GM23338 (cell line): ENCODE data around the gene ADA. TPM values are rescaled to one million over a fixed set of nuclear protein-coding genes. Genes with fewer than 3 reads are reported as not detected.

Experiments used
- ATAC-seq: fragments of 200-7000 bp; cut with Tn5 transposase; 3 replicates; pipeline ENCODE4 v1.9.1; 2020
- DNase-seq: peaks from one replicate; pipeline ENCODE4 v3.0.0-alpha.2; 2015; ENCODE audit warnings: low spot score
- H2AFZ ChIP-seq: fragments of 200-600 bp; sonication (generic); 2 replicates; pipeline ENCODE4 v1.8.0; 2016; ENCODE audit warnings: antibody characterized with exemption, mild to moderate bottlenecking, moderate library complexity
- H3F3A ChIP-seq: fragments of 200-600 bp; sonication (generic); replicated peaks from 2 replicates; pipeline ENCODE4 v1.8.0; 2017; ENCODE audit warnings: antibody characterized with exemption, mixed run types, low read depth
- H3K27ac ChIP-seq: fragments of 200-600 bp; sonication (generic); 2 replicates; pipeline ENCODE4 v1.6.1; 2016; ENCODE audit warnings: low read depth
- H3K27me3 ChIP-seq: fragments of 200-600 bp; sonication (generic); 2 replicates; pipeline ENCODE4 v1.8.0; 2016; ENCODE audit warnings: mild to moderate bottlenecking, mixed run types, moderate library complexity; ENCODE audit not compliant: insufficient read depth
- H3K36me3 ChIP-seq: fragments of 200-600 bp; sonication (generic); 2 replicates; pipeline ENCODE4 v1.8.0; 2016; ENCODE audit warnings: mild to moderate bottlenecking; ENCODE audit not compliant: insufficient read depth
- H3K4me1 ChIP-seq: fragments of 200-600 bp; sonication (generic); 2 replicates; pipeline ENCODE4 v1.8.0; 2016; ENCODE audit warnings: mild to moderate bottlenecking, moderate library complexity; ENCODE audit not compliant: insufficient read depth
- H3K4me2 ChIP-seq: fragments of 200-600 bp; sonication (generic); 2 replicates; pipeline ENCODE4 v1.7.1; 2017; ENCODE audit warnings: mixed run types
- H3K4me3 ChIP-seq: fragments of 200-600 bp; sonication (generic); 2 replicates; pipeline ENCODE4 v1.6.1; 2016; ENCODE audit warnings: mixed run types
- H3K79me2 ChIP-seq: fragments of 200-600 bp; sonication (generic); replicated peaks from 2 replicates; pipeline ENCODE4 v1.8.0; 2017; ENCODE audit warnings: mild to moderate bottlenecking; ENCODE audit not compliant: insufficient read depth
- H3K9me2 ChIP-seq: fragments of 200-600 bp; sonication (generic); 2 replicates; pipeline ENCODE4 v1.8.0; 2017; ENCODE audit not compliant: insufficient read depth
- H4K20me1 ChIP-seq: fragments of 200-600 bp; sonication (generic); replicated peaks from 2 replicates; pipeline ENCODE4 v1.8.0; 2017; ENCODE audit warnings: mild to moderate bottlenecking; ENCODE audit not compliant: insufficient read depth
- H3K27ac Mint-ChIP-seq: 2 replicates; pipeline ENCODE4 v1.8.0; 2020; ENCODE audit warnings: inconsistent platforms, mild to moderate bottlenecking, moderate library complexity, mixed read lengths
- H3K27me3 Mint-ChIP-seq: 3 replicates; pipeline ENCODE4 v1.8.0; 2022; ENCODE audit warnings: low read depth, mild to moderate bottlenecking, moderate library complexity, mixed read lengths, inconsistent platforms; ENCODE audit not compliant: insufficient read depth, poor library complexity
- H3K36me3 Mint-ChIP-seq: 3 replicates; pipeline ENCODE4 v1.8.0; 2021; ENCODE audit warnings: low read depth, mild to moderate bottlenecking, inconsistent platforms, moderate library complexity, mixed read lengths
- H3K4me1 Mint-ChIP-seq: 3 replicates; pipeline ENCODE4 v1.8.0; 2020; ENCODE audit warnings: mild to moderate bottlenecking, inconsistent platforms, mixed read lengths
- H3K4me3 Mint-ChIP-seq: 3 replicates; pipeline ENCODE4 v1.8.0; 2021; ENCODE audit warnings: moderate library complexity, mild to moderate bottlenecking, inconsistent platforms, mixed read lengths
- H3K9me3 Mint-ChIP-seq: 3 replicates; pipeline ENCODE4 v1.8.0; 2020; ENCODE audit warnings: moderate library complexity, mild to moderate bottlenecking, inconsistent platforms, mixed read lengths
- ETS1 ChIP-seq: IDR thresholded peaks from 2 replicates; pipeline ENCODE4 v1.6.1; 2016; ENCODE audit warnings: antibody characterized with exemption
- EZH2 ChIP-seq: fragments of 200-600 bp; sonication (generic); IDR thresholded peaks from one replicate; pipeline ENCODE4 v1.8.0; 2017; ENCODE audit warnings: antibody characterized with exemption, mild to moderate bottlenecking, low read depth; ENCODE audit not compliant: unreplicated experiment
- EZH2phosphoT487 ChIP-seq: fragments of 200-600 bp; sonication (generic); IDR thresholded peaks from one replicate; pipeline ENCODE4 v1.8.1; 2018; ENCODE audit warnings: antibody characterized with exemption; ENCODE audit not compliant: unreplicated experiment
- POLR2AphosphoS5 ChIP-seq: IDR thresholded peaks from 2 replicates; pipeline ENCODE4 v1.6.1; 2016; ENCODE audit warnings: antibody characterized with exemption, low read depth
- REST ChIP-seq: IDR thresholded peaks from one replicate; pipeline ENCODE4 v1.6.1; 2018; ENCODE audit warnings: antibody characterized with exemption; ENCODE audit not compliant: unreplicated experiment
- STAT1 ChIP-seq: IDR thresholded peaks from one replicate; pipeline ENCODE4 v1.6.1; 2016; ENCODE audit warnings: antibody characterized with exemption; ENCODE audit not compliant: unreplicated experiment
- ZNF114 ChIP-seq: fragments of 250-450 bp; sonication (Bioruptor Pico); IDR thresholded peaks from 2 replicates; pipeline ENCODE4 v1.5.0; 2020; ENCODE audit warnings: mild to moderate bottlenecking, moderate library complexity
- ZNF331 ChIP-seq: fragments of 250-450 bp; sonication (Bioruptor Pico); IDR thresholded peaks from 2 replicates; pipeline ENCODE4 v1.5.0; 2020; ENCODE audit warnings: low read depth, mild to moderate bottlenecking, moderate library complexity
- ZNF462 ChIP-seq: fragments of 250-450 bp; sonication (Bioruptor Pico); IDR thresholded peaks from 2 replicates; pipeline ENCODE4 v1.5.0; 2020; ENCODE audit warnings: mild to moderate bottlenecking, moderate library complexity
- long read RNA-seq: library from polyadenylated mRNA; unstranded; transcript quantifications from one replicate; pipeline ENCODE4 v2.0.0, GENCODE V29; 2020; ENCODE audit not compliant: unreplicated experiment
- polyA plus RNA-seq: library from polyadenylated mRNA; unstranded; fragments of >200 nt; fragmentation: Nextera tagmentation; extraction: Ambion mirVana; gene quantifications from 2 replicates; pipeline ENCODE4 v1.2.1, GENCODE V29; 2016
- total RNA-seq: library from RNA; depleted of rRNA; stranded (reverse); fragments of >200 nt; shearing (Covaris generic); gene quantifications from 2 replicates; pipeline ENCODE4 v1.2.3, GENCODE V29; 2014; rRNA removed

Gene ADA
- total RNA-seq (12.7 and 16.2 TPM in 2 replicates), polyA plus RNA-seq (14.6 and 15.8 TPM in 2 replicates)
- long read RNA-seq, transcript ADA-207 (11 exons, 1,128 nt): minor isoform, 5 of 69 reads
- long read RNA-seq, transcript ADA-201 (12 exons, 1,539 nt): major isoform, 51 of 69 reads
- long read RNA-seq, partial matches to known transcripts: 7 of 69 reads
- long read RNA-seq, other reads (novel, unspliced or antisense): 5 of 69 reads

GRCh38 chr20:44651684-44652423, at the start of gene ADA:
Gene ADA, minus strand, starts transcription at chr20:44651699. Its CDS starts 92 bp downstream, at chr20:44651607.
- Histone ChIP-seq H3K9me2 (no peaks in the 10 kb centered on the region), H4K20me1 (no peaks in the 10 kb centered on the region; the same call in 1 of the 2 replicates), H3K27ac (no peak within 1 kb of the TSS), H2AFZ (peak within 1 kb of the TSS; percentile 98), H3K36me3 (no peaks in the 10 kb centered on the region), H3K79me2 (no peaks in the 10 kb centered on the region), H3K4me1 (peaks cover 17% of the 10 kb centered on the region), H3K4me2 (peak within 1 kb of the TSS; percentile 100), H3F3A (peaks cover 6% of the 10 kb centered on the region; the same call in 1 of the 2 replicates), H3K27me3 (peaks cover 32% of the 10 kb centered on the region), H3K4me3 (peak within 1 kb of the TSS; percentile 96)
- Mint-ChIP-seq H3K27ac (no peak within 1 kb of the TSS), H3K4me3 (peak within 1 kb of the TSS; percentile 79), H3K36me3 (peaks cover 21% of the 10 kb centered on the region), H3K9me3 (peaks cover 24% of the 10 kb centered on the region), H3K4me1 (peaks cover 36% of the 10 kb centered on the region), H3K27me3 (peaks cover 31% of the 10 kb centered on the region)
- peak; percentile 52; the same call in 1 of the 2 replicates for TF ChIP-seq POLR2AphosphoS5
- no peak for TF ChIP-seq ZNF331 (CRISPR knock-in tag)
- TF ChIP-seq EZH2: no peak
- DNase-seq (peak; percentile 71), ATAC-seq (peak; percentile 71)

GRCh38 chr20:44700306-44700705, 48.8 kb upstream of the ADA start:
- no peak for DNase-seq
- no peak for ATAC-seq
- Mint-ChIP-seq H3K9me3 (no peaks in the 10 kb centered on the region), H3K27ac (no peak overlapping the region; the same call in 1 of the 2 replicates), H3K36me3 (no peaks in the 10 kb centered on the region), H3K27me3 (peaks cover 2% of the 10 kb centered on the region), H3K4me3 (no peak overlapping the region), H3K4me1 (peaks cover 18% of the 10 kb centered on the region)
- Histone ChIP-seq H3K27ac (no peak overlapping the region), H3K4me3 (no peak overlapping the region), H3K4me2 (no peak overlapping the region), H3K9me2 (no peaks in the 10 kb centered on the region), H4K20me1 (no peaks in the 10 kb centered on the region), H3K27me3 (no peaks in the 10 kb centered on the region), H3K79me2 (no peaks in the 10 kb centered on the region), H2AFZ (0 out of 2 replicates have a peak overlapping the region, but pooled peaks have one; percentile 61), H3K4me1 (peaks cover 19% of the 10 kb centered on the region), H3K36me3 (no peaks in the 10 kb centered on the region), H3F3A (no peaks in the 10 kb centered on the region)
- TF ChIP-seq STAT1 (no peak), ZNF114 (no peak), ETS1 (no peak), REST (no peak), EZH2 (no peak), EZH2phosphoT487 (no peak), ZNF462 (CRISPR knock-in tag) (no peak)
